GM15510 (cell line): ENCODE measurements around the gene NID2.

ENCODE experiments used
- POLR2A ChIP-seq: IDR thresholded peaks from 3 replicates; pipeline ENCODE4 v1.6.1; 2011; ENCODE audit warnings: borderline replicate concordance; ENCODE audit not compliant: insufficient read length; ENCODE audit errors: extremely low read depth

NID2 gene

GRCh38 chr14:52081964-52082363, 13.1 kb upstream of the NID2 start:
- no peak for TF ChIP-seq POLR2A

GRCh38 chr14:52080808-52081755, 12.2 kb upstream of the NID2 start:
- no peak for TF ChIP-seq POLR2A

GRCh38 chr14:52080158-52080800, 11.4 kb upstream of the NID2 start:
- TF ChIP-seq POLR2A, result no peak

GRCh38 chr14:52079239-52079959, 10.5 kb upstream of the NID2 start:
- no peak for TF ChIP-seq POLR2A

- no peak for TF ChIP-seq POLR2A
Observed at GRCh38 chr14:52078721-52079120, 9.9 kb upstream of the NID2 start.

- no peak for TF ChIP-seq POLR2A
Observed at GRCh38 chr14:52078095-52078531, 9.3 kb upstream of the NID2 start.

- TF ChIP-seq POLR2A, result no peak
Observed at GRCh38 chr14:52077256-52077979, 8.6 kb upstream of the NID2 start.

- no peak for TF ChIP-seq POLR2A
Observed at GRCh38 chr14:52076334-52076733, 7.5 kb upstream of the NID2 start.

- TF ChIP-seq POLR2A, result no peak
Observed at GRCh38 chr14:52075371-52075770, 6.5 kb upstream of the NID2 start.

GRCh38 chr14:52073251-52073650, 4.4 kb upstream of the NID2 start:
- TF ChIP-seq POLR2A, result no peak

- TF ChIP-seq POLR2A, result no peak
Observed at GRCh38 chr14:52072266-52072780, 3.5 kb upstream of the NID2 start.

- TF ChIP-seq POLR2A, result no peak
Observed at GRCh38 chr14:52071675-52072074, 2.8 kb upstream of the NID2 start.

- TF ChIP-seq POLR2A, result no peak
Observed at GRCh38 chr14:52070051-52070431, 1.2 kb upstream of the NID2 start.

- TF ChIP-seq POLR2A, result no peak
Observed at GRCh38 chr14:52069307-52070050, 620 bp upstream of the NID2 start.
